Measurements from ENCODE around the gene CIB4. TPM values are rescaled to one million over a fixed set of nuclear protein-coding genes. Genes with fewer than 3 reads are reported as not detected.
"Not testable (repeated sequence)": the region's sequence is repeated elsewhere in the genome, so short reads cannot be mapped to it uniquely, and the experiment has no call there.

CIB4 gene
- total and polyA plus RNA-seq, 2 of the 4 experiments (the other 2 are of a cell fraction), result not detected

DNA sequence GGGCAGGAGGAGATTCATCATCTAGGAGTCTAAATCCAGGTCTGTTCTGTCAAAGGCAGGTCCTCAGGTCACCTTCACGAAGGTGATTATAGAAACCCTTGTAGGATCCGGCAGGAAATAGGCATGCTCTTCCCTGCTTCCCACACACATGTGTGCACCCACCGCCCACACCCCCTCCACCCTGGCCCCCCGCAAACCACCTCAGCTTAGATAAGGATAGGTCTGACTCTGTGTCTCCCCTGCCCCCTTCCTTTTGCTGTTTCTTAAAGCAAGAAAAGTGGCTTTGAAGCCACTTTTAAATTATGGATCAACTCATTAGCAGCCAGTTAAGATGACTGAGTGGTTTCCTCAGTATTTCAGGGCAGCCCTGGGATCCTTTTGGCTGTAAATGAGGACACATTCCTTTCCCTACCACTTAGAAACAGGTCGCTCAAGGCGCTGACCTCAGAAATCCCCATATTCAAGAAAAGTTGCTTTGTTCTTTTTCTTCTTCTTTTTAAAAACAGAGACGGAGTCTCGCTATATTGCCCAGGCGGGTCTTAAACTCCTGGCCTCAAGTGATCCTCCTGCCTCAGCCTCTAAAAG is 14.5 kb upstream of the CIB4 start:
- no peaks in the 10 kb centered on the region for H4K20me1 ChIP-seq (ENCODE audit: insufficient read depth, low read length)
- no peak overlapping the region for H2AFZ ChIP-seq (replicated peaks; ENCODE audit: low read length, poor library complexity)

DNA sequence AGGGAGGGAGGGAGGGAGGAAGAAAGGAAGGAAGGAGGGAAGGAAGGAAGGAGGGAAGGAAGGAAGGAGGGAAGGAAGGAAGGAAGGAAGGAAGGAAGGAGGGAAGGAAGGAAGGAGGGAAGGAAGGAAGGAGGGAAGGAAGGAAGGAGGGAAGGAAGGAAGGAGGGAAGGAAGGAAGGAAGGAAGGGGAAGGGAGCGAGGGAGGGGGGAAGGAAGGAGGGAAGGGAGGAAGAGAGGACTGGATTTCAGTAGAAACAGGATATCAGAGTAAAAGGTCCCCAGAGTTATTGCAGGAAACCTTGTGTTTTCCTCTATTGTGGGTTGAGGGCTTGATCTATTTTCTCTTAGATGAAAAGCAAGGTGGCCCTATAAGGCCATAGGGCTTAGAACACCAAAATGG is 14.0 kb upstream of the CIB4 start:
- H3K4me3 ChIP-seq (ENCODE audit: insufficient read depth, low read depth, low read length); H2AFZ ChIP-seq (replicated peaks; ENCODE audit: low read length, poor library complexity); H3K79me1 ChIP-seq (ENCODE audit: low read depth in 1 of 2, low read length in 2 of 2); H3K9ac ChIP-seq (ENCODE audit: low read depth, low read length); H3K18ac ChIP-seq (ENCODE audit: low read depth, low read length); H3K14ac ChIP-seq (replicated peaks; ENCODE audit: low read depth, low read length); H3K9me1 ChIP-seq (ENCODE audit: insufficient read depth, low read length); H3K9me3 ChIP-seq (ENCODE audit: control insufficient read depth, insufficient read depth, low read length); H2AK9ac ChIP-seq (replicated peaks; ENCODE audit: low read depth, low read length, poor library complexity); H2AK5ac ChIP-seq (ENCODE audit: low read depth, low read length); H3K27ac ChIP-seq (ENCODE audit: insufficient read depth, low read length); H2BK15ac ChIP-seq (ENCODE audit: low read depth, low read length); dilution Hi-C loops (cut with HindIII; ENCODE audit: low sequenced_read_pairs, unreplicated experiment); H2BK20ac ChIP-seq (ENCODE audit: low read depth, low read length); CTCF ChIA-PET; intact Hi-C loops (cut with micrococcal nuclease); H4K5ac ChIP-seq (ENCODE audit: low read depth, low read length); H3K4me2 ChIP-seq (ENCODE audit: low read depth, low read length); H4K91ac ChIP-seq (ENCODE audit: insufficient read depth, low read depth, low read length); H3K36me3 ChIP-seq (ENCODE audit: control insufficient read depth, insufficient read depth, low read length); H3K23ac ChIP-seq (ENCODE audit: low read depth, low read length); BruUV-seq (replicated peaks); H4K20me1 ChIP-seq (ENCODE audit: insufficient read depth, low read length); DNase-seq; H4K8ac ChIP-seq (ENCODE audit: low read depth in 2 of 2, low read length in 2 of 2); H2BK120ac ChIP-seq (ENCODE audit: low read depth, low read length); H2BK5ac ChIP-seq (ENCODE audit: low read depth, low read length, poor library complexity, severe bottlenecking); POLR2A ChIA-PET (ENCODE audit: unreplicated experiment); in situ Hi-C loops (cut with MboI; ENCODE audit: low sequenced_read_pairs); ATAC-seq (ENCODE audit: low read depth); H3K56ac ChIP-seq (ENCODE audit: extremely low read depth, insufficient read depth, low read length); H3K4me1 ChIP-seq (ENCODE audit: control insufficient read depth, insufficient read depth, low read length); H3K4ac ChIP-seq (ENCODE audit: low read depth, low read length): not testable (repeated sequence)
- peaks cover 33% of the 10 kb centered on the region for H3K27me3 ChIP-seq (ENCODE audit: control insufficient read depth, insufficient read depth, low read length)
- WGBS, 2 experiments (ENCODE audit: extremely low coverage in 2 of 2, insufficient read length in 1 of 2), result 83% methylated on average over 1 of the region's 1 CpG; no CpG with 5 or more reads in 1 of the 2 experiments

More for the DNA sequence above, 14.5 kb upstream of the CIB4 start:
- peaks cover 2% of the 10 kb centered on the region; the same call in 1 of the 2 replicates for H3K4me1 ChIP-seq (ENCODE audit: control insufficient read depth, insufficient read depth, low read length)
- H3K79me1 ChIP-seq (ENCODE audit: low read depth in 1 of 2, low read length in 2 of 2), result no peaks in the 10 kb centered on the region
- no peak overlapping the region for H3K14ac ChIP-seq (replicated peaks; ENCODE audit: low read depth, low read length)
- no peak overlapping the region for H2AK9ac ChIP-seq (replicated peaks; ENCODE audit: low read depth, low read length, poor library complexity)
- H3K4me3 ChIP-seq (ENCODE audit: insufficient read depth, low read depth, low read length), result no peak overlapping the region
- no peak overlapping the region for H2AK5ac ChIP-seq (ENCODE audit: low read depth, low read length)
- no peaks in the 10 kb centered on the region for H3K9me1 ChIP-seq (ENCODE audit: insufficient read depth, low read length)
- CTCF ChIA-PET, result no interaction called here
- H3K4ac ChIP-seq (ENCODE audit: low read depth, low read length), result no peak overlapping the region
- peaks cover 27% of the 10 kb centered on the region for H3K27me3 ChIP-seq (ENCODE audit: control insufficient read depth, insufficient read depth, low read length)
- H4K5ac ChIP-seq (ENCODE audit: low read depth, low read length), result no peak overlapping the region
- H4K91ac ChIP-seq (ENCODE audit: insufficient read depth, low read depth, low read length), result no peak overlapping the region
- no peak overlapping the region for H3K27ac ChIP-seq (ENCODE audit: insufficient read depth, low read length)
- H3K18ac ChIP-seq (ENCODE audit: low read depth, low read length), result no peak overlapping the region
- no peak overlapping the region for H3K4me2 ChIP-seq (ENCODE audit: low read depth, low read length)
- no peak overlapping the region for H4K8ac ChIP-seq (ENCODE audit: low read depth in 2 of 2, low read length in 2 of 2)
- in situ Hi-C loops (cut with MboI; ENCODE audit: low sequenced_read_pairs) (no loop called here), intact Hi-C loops (cut with micrococcal nuclease) (no loop called here), dilution Hi-C loops (cut with HindIII; ENCODE audit: low sequenced_read_pairs, unreplicated experiment) (no loop called here)
- no peak overlapping the region for H3K9ac ChIP-seq (ENCODE audit: low read depth, low read length)
- H3K56ac ChIP-seq (ENCODE audit: extremely low read depth, insufficient read depth, low read length), result no peak overlapping the region
- H3K36me3 ChIP-seq (ENCODE audit: control insufficient read depth, insufficient read depth, low read length), result no peaks in the 10 kb centered on the region
- no peak overlapping the region for H2BK120ac ChIP-seq (ENCODE audit: low read depth, low read length)
- H2BK20ac ChIP-seq (ENCODE audit: low read depth, low read length), result no peak overlapping the region
- no peak overlapping the region for H2BK15ac ChIP-seq (ENCODE audit: low read depth, low read length)
- BruUV-seq (replicated peaks), result no TSS peak
- H3K23ac ChIP-seq (ENCODE audit: low read depth, low read length), result no peak overlapping the region
- POLR2A ChIA-PET (ENCODE audit: unreplicated experiment), result no interaction called here
- TF ChIP-seq MAFK (IDR thresholded peaks at IDR 0.05; ENCODE audit: low read depth, low read length) (no peak), CHD1 (IDR thresholded peaks at IDR 0.05; ENCODE audit: low read depth, low read length) (no peak)
- TF ChIP-seq, protein P1, sequence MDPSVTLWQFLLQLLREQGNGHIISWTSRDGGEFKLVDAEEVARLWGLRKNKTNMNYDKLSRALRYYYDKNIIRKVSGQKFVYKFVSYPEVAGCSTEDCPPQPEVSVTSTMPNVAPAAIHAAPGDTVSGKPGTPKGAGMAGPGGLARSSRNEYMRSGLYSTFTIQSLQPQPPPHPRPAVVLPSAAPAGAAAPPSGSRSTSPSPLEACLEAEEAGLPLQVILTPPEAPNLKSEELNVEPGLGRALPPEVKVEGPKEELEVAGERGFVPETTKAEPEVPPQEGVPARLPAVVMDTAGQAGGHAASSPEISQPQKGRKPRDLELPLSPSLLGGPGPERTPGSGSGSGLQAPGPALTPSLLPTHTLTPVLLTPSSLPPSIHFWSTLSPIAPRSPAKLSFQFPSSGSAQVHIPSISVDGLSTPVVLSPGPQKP (IDR thresholded peaks at IDR 0.05; ENCODE audit: borderline replicate concordance, low read depth, low read length), result no peak
- no CpG with 5 or more reads among the region's 9 CpGs for WGBS, 2 experiments (ENCODE audit: extremely low coverage in 2 of 2, insufficient read length in 1 of 2)
- H2BK5ac ChIP-seq (ENCODE audit: low read depth, low read length, poor library complexity, severe bottlenecking), result no peak overlapping the region
- DNase-seq (no peak), ATAC-seq (ENCODE audit: low read depth) (no peak)
- H3K9me3 ChIP-seq (ENCODE audit: control insufficient read depth, insufficient read depth, low read length), result peaks cover under 1% of the 10 kb centered on the region; the same call in 1 of the 2 replicates

Measured in IMR-90 (cell line).